Hypothalamus (tissue), 51 donors: ENCODE results near the gene UBQLN3.

ENCODE experiments used
- DNase-seq, 51 donors: peaks; one replicate each; lab custom pipeline; 2025; lab: John Stamatoyannopoulos, UW

The UBQLN3 gene

DNA sequence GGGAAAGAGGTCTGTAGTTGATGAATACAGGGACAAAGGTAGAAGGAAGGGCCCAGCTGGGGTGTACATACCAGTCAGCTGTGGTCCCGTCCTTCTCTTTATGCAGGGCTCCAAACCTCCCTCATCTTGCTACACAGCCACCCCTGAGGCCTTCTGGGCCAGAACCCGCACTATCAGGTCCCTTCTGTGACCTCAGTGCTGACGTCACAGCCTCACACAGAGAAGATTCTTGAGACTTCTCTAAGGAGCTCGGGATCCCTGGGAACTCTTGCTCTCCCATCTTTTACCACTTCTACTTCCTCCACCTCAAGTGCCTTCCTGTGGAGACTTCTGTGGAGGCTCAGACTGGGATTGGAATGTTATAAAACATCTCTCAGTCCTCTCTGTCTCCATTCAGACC, at the start of gene UBQLN3:
TSS of gene UBQLN3 (minus strand) at position 155 of the 400 bp plus-strand sequence. CDS start 399 bp downstream, outside the sequence.
- DNase-seq = no peak

- no peak for DNase-seq
Measured at GRCh38 chr11:5557751-5558150, 48.0 kb upstream of the UBQLN3 start.

DNA sequence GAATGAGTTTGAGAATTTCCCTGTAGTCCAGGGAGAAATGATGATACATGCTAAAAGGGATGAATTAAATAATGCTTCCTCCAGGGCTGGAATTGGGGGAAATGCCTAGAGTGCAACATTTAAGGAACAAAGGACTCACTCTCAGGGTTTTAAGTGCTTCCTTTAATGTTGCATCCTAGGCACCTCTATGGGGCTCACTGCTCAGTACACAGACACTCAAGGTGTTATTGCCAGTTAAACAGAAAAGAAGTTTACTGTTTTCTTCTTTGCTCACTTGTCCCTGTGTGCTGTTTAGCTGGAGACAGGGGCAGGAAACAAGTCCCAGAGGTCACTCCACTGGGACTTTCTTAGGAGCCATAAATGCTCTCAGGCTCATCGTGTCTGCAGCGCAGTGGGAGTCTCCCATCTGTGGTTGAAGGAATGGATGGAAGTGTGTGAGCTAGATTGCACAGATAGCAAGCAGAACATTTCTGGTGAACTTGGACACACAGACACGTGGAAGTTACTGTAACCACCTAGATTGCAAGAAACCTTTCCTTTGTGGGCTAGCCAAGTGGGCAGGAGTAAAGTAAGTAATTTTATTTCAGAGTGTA, 46.9 kb upstream of the UBQLN3 start:
- DNase-seq = no peak

GRCh38 chr11:5553343-5553742, 43.6 kb upstream of the UBQLN3 start:
- no peak for DNase-seq

GRCh38 chr11:5550440-5551095, 40.8 kb upstream of the UBQLN3 start:
- DNase-seq = no peak

- DNase-seq = no peak
Measured at GRCh38 chr11:5548440-5548839, 38.7 kb upstream of the UBQLN3 start, which contains the start of gene OR52H1. Gene OR52H1 (minus strand): TSS chr11:5548540. CDS start chr11:5545505, 3,035 bp downstream.

- no peak for DNase-seq
Measured at GRCh38 chr11:5547982-5548381, 38.2 kb upstream of the UBQLN3 start.

- DNase-seq = no peak
Measured at GRCh38 chr11:5546457-5546856, 36.7 kb upstream of the UBQLN3 start.

GRCh38 chr11:5541427-5541826, 31.7 kb upstream of the UBQLN3 start:
- no peak for DNase-seq

DNA sequence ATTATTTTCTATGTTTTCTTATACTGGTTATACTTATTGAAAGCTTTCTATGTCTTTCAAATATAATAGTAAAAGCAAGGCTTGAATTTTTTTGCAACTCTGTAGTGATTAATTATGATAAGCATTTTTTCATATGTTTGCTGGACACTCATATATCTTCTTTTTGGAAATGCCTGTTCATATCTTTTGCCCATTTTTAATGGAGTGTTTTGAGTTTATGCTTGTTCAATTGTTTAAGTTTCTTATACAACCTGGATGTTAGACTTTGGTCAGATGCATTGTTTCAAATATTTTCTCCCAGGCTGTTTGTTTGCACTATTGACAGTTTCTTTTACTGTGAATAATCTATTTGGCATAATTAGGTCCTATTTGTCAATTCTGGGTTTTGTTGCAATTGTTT, 26.7 kb upstream of the UBQLN3 start:
- DNase-seq = no peak

- no peak for DNase-seq
Measured at GRCh38 chr11:5534046-5534445, 24.3 kb upstream of the UBQLN3 start.

DNA sequence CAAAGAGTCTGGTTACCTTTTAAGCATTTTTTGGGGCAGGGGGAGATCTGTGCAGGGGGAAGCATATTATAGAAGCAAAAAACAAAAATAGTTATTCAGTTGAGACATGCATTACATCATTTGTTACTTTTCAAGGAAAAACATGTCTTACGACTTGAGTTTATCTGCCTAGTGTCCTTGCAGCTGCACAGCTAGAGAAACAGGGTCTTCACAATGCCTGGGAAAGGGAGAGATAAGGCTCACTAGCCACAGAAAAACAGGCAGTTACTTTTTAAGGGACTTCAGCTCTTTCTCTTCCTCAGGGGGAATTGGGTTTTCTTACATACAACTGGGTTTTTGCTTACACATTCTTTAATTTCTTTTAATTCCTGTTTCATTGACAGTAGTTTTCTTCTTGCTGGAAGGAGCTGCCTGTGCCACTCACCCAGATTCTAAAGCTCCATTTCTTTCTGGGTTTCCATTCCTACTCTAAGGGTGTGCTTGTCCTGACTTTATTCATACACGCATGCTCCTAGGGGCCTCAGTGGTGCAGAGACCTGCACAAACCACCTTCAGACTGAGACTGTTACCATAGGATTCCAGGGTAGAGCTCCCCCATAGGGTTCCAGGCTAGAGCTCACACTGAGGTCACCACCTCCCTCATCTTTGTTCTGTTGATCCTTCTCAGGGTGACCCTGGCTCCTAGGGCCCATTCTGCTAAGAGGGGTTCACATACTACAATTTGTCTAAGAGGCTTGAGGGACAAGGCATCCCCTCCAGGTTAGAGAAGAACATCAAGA, 21.5 kb upstream of the UBQLN3 start:
- DNase-seq = no peak

DNA sequence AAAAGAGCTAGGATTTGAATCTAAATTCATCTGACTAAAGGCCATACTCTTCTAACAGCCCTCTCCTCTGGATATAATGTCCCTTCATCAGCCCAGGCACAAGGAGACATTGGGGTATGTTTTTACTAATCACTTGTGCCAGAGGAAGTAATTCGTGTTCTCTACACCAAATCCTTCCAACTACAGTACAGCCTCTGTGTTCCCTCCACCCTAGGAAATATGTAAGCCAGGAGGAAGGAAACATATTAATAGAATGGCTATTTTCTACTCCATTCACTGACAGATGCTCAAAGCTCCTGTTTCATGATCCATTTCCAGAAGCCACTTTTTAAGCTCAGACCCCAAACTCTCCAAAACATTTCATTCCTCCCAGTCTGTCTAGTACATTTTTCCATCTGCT, 18.7 kb upstream of the UBQLN3 start:
- no peak for DNase-seq

GRCh38 chr11:5527716-5528115, 18.0 kb upstream of the UBQLN3 start:
- DNase-seq = no peak

DNA sequence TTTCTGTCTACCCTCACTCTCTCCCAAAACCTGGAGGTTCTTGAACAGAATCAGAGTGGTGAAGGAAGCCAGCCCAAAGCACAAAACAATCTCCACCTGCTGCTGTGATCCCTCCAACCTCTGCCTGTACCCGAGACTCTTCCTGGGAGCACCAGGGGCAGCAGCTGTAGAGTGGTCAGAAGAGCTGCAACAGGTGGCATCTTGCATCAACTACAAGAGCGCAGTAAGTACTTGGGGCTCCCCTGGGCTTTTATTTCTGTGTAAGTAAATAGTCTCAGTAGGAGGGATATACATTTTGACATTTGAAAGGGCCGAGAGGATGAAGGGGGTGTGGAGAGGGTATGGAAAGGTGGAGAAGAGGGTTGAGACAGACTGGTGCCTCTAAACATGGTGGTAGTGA, 15.0 kb upstream of the UBQLN3 start:
- DNase-seq = no peak

DNA sequence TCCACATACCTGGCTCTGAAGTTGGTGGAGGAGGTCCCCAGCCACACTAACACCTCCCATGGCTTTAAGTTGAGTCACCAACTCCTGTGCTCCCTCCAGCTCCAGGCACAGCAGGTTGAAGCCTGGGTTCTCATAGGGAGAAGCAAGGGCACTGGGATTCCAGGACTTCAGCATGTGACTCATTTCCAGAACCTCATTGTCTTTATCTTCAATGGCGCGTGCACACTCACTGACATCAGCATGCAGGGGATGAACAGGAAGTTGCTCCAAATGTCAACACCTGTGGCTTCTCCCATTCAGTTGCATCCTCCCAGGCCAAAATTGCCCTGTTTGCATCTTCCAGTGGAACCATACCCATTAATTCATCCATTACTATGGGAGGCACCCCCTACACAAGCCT, 12.6 kb upstream of the UBQLN3 start:
- no peak for DNase-seq

DNA sequence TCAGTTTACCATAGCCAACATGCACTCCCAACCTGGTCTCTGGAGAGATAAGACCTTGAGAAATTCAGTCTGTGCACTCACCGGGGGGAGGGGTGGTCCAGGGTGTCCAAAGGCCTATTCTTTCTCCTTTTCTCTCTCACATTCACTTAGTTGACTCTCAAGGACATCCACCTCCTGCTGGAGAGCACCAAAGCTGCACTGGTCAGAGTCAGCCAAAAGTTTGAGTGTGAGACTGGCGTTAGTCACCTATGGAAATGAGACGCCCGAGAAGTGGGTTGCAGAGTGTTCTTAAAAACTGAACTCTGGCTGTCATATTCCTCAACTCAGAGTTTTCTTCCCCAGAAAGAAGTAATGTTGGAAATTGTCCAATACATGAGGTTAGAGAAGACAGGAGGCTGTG, 11.8 kb upstream of the UBQLN3 start:
- no peak for DNase-seq

DNA sequence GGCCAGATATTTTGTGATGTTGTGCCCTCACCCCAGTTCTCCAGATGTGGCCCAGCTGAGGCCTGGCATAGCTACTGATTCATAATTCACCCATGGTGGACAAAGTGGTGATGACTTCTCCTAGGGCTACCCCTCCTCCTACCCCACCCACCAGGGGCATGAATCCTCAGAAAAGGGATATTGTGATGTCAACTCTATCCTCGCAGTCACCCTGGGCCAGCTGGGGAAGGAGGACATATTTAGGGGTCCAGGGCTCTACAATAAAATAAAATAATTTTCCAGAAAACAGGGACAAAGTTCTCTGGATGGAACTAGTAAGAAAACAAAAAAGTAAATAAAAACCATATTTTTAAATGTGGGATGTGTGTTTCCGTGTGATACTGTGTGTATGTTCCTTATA, 6.8 kb upstream of the UBQLN3 start, which contains the start of gene UBQLNL:
TSS of gene UBQLNL (minus strand) at position 101 of the 400 bp plus-strand sequence. CDS start 258 bp downstream, outside the sequence.
- DNase-seq = no peak

DNA sequence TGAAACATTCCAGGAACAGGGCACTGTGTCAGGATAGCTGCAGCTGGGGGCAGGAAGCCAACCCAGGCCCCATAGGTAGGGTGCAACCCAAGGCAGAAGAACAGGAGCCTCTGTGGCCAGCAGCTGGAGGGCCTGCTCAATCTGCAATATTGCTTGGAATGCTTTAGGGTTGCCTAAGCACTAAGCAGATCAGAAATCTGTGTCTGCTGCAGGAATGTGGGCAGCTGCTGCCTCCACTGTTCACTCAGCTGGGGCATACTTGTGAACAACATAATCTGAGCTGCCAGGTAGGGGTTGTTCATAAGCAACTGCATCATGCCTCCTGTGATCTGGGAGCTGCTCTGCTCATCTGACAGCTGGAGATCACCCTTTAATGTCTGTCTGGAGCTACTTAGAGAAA, 5.1 kb upstream of the UBQLN3 start:
- DNase-seq = no peak

DNA sequence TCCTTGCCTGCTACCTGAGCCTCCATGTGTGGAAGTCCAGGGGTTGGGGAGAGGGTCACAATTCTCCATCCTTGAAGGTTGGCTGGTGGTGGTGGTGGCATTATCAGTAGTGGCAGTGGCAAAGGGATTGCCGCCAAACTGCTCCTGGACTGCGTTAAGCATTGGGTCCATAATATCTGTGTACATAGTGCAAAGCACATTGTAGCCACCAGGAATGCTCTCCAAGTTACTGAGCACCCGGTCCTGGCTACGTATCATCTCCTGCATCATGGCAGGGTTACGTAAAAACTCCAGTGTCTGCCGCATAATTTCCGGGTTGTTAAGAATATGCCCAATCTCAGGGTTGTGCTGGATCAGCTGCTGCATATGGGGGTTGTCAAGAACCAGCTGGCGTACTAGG, 1.2 kb downstream of the UBQLN3 start:
- no peak for DNase-seq

DNA sequence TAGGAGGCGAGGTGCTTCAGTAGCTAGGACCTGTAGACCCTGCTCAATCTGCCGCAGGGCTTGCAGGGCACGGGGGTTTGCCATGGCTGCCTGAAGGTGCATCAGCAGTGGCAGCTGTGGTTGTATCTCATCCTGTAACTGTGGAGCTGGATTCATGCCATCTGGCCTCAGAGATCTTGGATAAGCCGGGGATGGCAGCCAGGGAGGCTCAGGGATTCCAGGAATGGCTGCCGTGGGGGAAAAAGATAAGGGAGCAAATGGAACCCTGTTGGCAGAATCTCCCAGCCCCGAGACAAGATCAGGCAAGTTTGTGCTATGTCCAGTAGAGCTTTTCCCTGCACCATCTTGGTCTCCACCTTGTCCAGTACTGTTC, 1.8 kb downstream of the UBQLN3 start:
- DNase-seq = no peak
